Bronchial epithelial cell (primary cell): ENCODE measurements around the gene RABL6. TPM values are rescaled to one million over a fixed set of nuclear protein-coding genes. Genes with fewer than 3 reads are reported as not detected.
"Not testable (repeated sequence)": the region's sequence is repeated elsewhere in the genome, so short reads cannot be mapped to it uniquely, and the experiment has no call there.

Experiments used
- DNase-seq: peaks from one replicate; pipeline ENCODE4 v3.0.0-alpha.2; 2010; ENCODE audit warnings: low read depth
- FAIRE-seq: peaks from 2 replicates; lab custom pipeline; 2011; peaks lifted over from hg19 to GRCh38; lab: Jason Lieb, UNC
- H3K27me3 ChIP-seq: 2 replicates; pipeline ENCODE4 v1.5.1; 2011; ENCODE audit warnings: low read length; ENCODE audit not compliant: control insufficient read depth, insufficient read depth
- H3K36me3 ChIP-seq: 2 replicates; pipeline ENCODE4 v1.5.1; 2011; ENCODE audit warnings: low read length; ENCODE audit not compliant: control insufficient read depth, insufficient read depth
- H3K4me3 ChIP-seq: 2 replicates; pipeline ENCODE4 v1.5.1; 2011; ENCODE audit warnings: mild to moderate bottlenecking, low read depth, low read length, control low read depth
- CTCF ChIP-seq: IDR thresholded peaks from 2 replicates; pipeline ENCODE4 v1.5.1; 2011; ENCODE audit warnings: mild to moderate bottlenecking, moderate library complexity, low read length, control low read depth, inconsistent platforms; ENCODE audit not compliant: insufficient read depth, severe bottlenecking
- total RNA-seq: library from RNA; depleted of rRNA; stranded (reverse); fragments of >200 nt; gene quantifications from 2 replicates; pipeline ENCODE4 v1.2.1, GENCODE V29; 2014

The RABL6 gene
- total RNA-seq, 1 donor from 2014 or later = 79.5 TPM

GRCh38 chr9:136786451-136786850, 21.3 kb upstream of the RABL6 start:
- DNase-seq (no peak), FAIRE-seq (no peak)
- no peak for TF ChIP-seq CTCF
- H3K4me3 ChIP-seq = no peak overlapping the region
- H3K27me3 ChIP-seq = no peaks in the 10 kb centered on the region
- no peaks in the 10 kb centered on the region for H3K36me3 ChIP-seq

GRCh38 chr9:136786983-136787382, 20.8 kb upstream of the RABL6 start:
- not testable (repeated sequence) for FAIRE-seq, H3K4me3 ChIP-seq, H3K36me3 ChIP-seq, H3K27me3 ChIP-seq, DNase-seq

GRCh38 chr9:136787690-136788400, 19.9 kb upstream of the RABL6 start:
- no peak for FAIRE-seq
- H3K36me3 ChIP-seq = peaks cover 8% of the 10 kb centered on the region
- no peaks in the 10 kb centered on the region for H3K27me3 ChIP-seq
- no peak overlapping the region for H3K4me3 ChIP-seq
- DNase-seq = peak; percentile 26
- TF ChIP-seq CTCF = peak; percentile 73

GRCh38 chr9:136788644-136789522, 18.9 kb upstream of the RABL6 start:
- DNase-seq, H3K27me3 ChIP-seq, H3K4me3 ChIP-seq, FAIRE-seq: not testable (repeated sequence)
- H3K36me3 ChIP-seq = peaks cover 13% of the 10 kb centered on the region

GRCh38 chr9:136789523-136789937, 18.2 kb upstream of the RABL6 start:
- Histone ChIP-seq H3K4me3 (no peak overlapping the region), H3K36me3 (peaks cover 13% of the 10 kb centered on the region), H3K27me3 (no peaks in the 10 kb centered on the region)
- FAIRE-seq = no peak
- no peak for DNase-seq
- TF ChIP-seq CTCF = no peak

- peak; percentile 93 for DNase-seq
- H3K4me3 ChIP-seq = peak within 1 kb of the TSS; percentile 89
- no peak for TF ChIP-seq CTCF
- H3K27me3 ChIP-seq = no peaks in the 10 kb centered on the region
- H3K36me3 ChIP-seq = peaks cover 13% of the 10 kb centered on the region
- no peak for FAIRE-seq
Observed at GRCh38 chr9:136790640-136791515, 16.9 kb upstream of the RABL6 start, which contains the start of gene TMEM141. TSS of gene TMEM141 (plus strand) at chr9:136791344. CDS start at chr9:136791371, 27 bp downstream.
